IMR-90 (cell line): ENCODE results near the gene SMARCD1. TPM values are rescaled to one million over a fixed set of nuclear protein-coding genes. Genes with fewer than 3 reads are reported as not detected.

Source experiments
- ATAC-seq: fragments of 200-7000 bp; cut with Tn5 transposase; 2 replicates; pipeline ENCODE4 v1.9.1; 2020; ENCODE audit warnings: low read depth, mild to moderate bottlenecking, moderate library complexity
- BruUV-seq: library from RNA; stranded (reverse); fragments of 400-500 nt; replicated peaks from 2 replicates; lab custom pipeline; 2021; lab: Mats Ljungman, UMichigan
- CTCF ChIA-PET: fragments of 300-600 bp; formaldehyde crosslinking; extraction: SDS; loops from one replicate; lab custom pipeline; 2021; ENCODE audit warnings: antibody characterized with exemption; lab: Yijun Ruan, JAX
- POLR2A ChIA-PET: fragments of 300-600 bp; sonication (Branson Sonifier 250); formaldehyde crosslinking; loops from one replicate; lab custom pipeline; 2022; ENCODE audit warnings: antibody characterized with exemption; ENCODE audit not compliant: unreplicated experiment; lab: Charles Lee
- DNase-seq: peaks from one replicate; pipeline ENCODE4 v3.0.0; 2013
- H2AFZ ChIP-seq: replicated peaks from 2 replicates; pipeline ENCODE3; 2013; ENCODE audit warnings: low read length, mild to moderate bottlenecking; ENCODE audit not compliant: poor library complexity
- H2AK5ac ChIP-seq: 2 replicates; pipeline ENCODE4 v1.6.1; 2013; ENCODE audit warnings: low read depth, low read length, inconsistent platforms
- H2AK9ac ChIP-seq: replicated peaks from 2 replicates; pipeline ENCODE3; 2013; ENCODE audit warnings: mild to moderate bottlenecking, low read depth, low read length, moderate library complexity; ENCODE audit not compliant: poor library complexity
- H2BK120ac ChIP-seq: 2 replicates; pipeline ENCODE4 v1.6.1; 2013; ENCODE audit warnings: low read depth, low read length, inconsistent platforms
- H2BK15ac ChIP-seq: 3 replicates; pipeline ENCODE4 v1.6.1; 2013; ENCODE audit warnings: low read depth, low read length, inconsistent platforms
- H2BK20ac ChIP-seq: 2 replicates; pipeline ENCODE4 v1.6.1; 2013; ENCODE audit warnings: low read depth, mild to moderate bottlenecking, inconsistent platforms, low read length, moderate library complexity
- H2BK5ac ChIP-seq: 2 replicates; pipeline ENCODE4 v1.6.1; 2013; ENCODE audit warnings: mild to moderate bottlenecking, low read depth, low read length, inconsistent platforms; ENCODE audit not compliant: poor library complexity, severe bottlenecking
- H3K14ac ChIP-seq: replicated peaks from 2 replicates; pipeline ENCODE4 v1.6.1; 2013; ENCODE audit warnings: low read depth, low read length, inconsistent platforms
- H3K18ac ChIP-seq: 2 replicates; pipeline ENCODE4 v1.6.1; 2013; ENCODE audit warnings: low read depth, low read length, control low read depth
- H3K23ac ChIP-seq: 2 replicates; pipeline ENCODE4 v1.6.1; 2013; ENCODE audit warnings: low read depth, low read length, inconsistent platforms
- H3K27ac ChIP-seq: 2 replicates; pipeline ENCODE4 v1.5.1; 2013; ENCODE audit warnings: mild to moderate bottlenecking, control low read depth, low read length; ENCODE audit not compliant: insufficient read depth
- H3K27me3 ChIP-seq: 2 replicates; pipeline ENCODE4 v1.6.1; 2013; ENCODE audit warnings: low read length; ENCODE audit not compliant: control insufficient read depth, insufficient read depth
- H3K36me3 ChIP-seq: 2 replicates; pipeline ENCODE4 v1.6.1; 2013; ENCODE audit warnings: low read length, mixed read lengths; ENCODE audit not compliant: control insufficient read depth, insufficient read depth
- H3K4ac ChIP-seq: 2 replicates; pipeline ENCODE4 v1.6.1; 2013; ENCODE audit warnings: low read depth, low read length, inconsistent platforms
- H3K4me1 ChIP-seq: 2 replicates; pipeline ENCODE4 v1.6.1; 2013; ENCODE audit warnings: low read length, mixed read lengths; ENCODE audit not compliant: control insufficient read depth, insufficient read depth
- H3K4me2 ChIP-seq: 2 replicates; pipeline ENCODE4 v1.6.1; 2013; ENCODE audit warnings: low read depth, mild to moderate bottlenecking, control low read depth, low read length, moderate library complexity
- H3K4me3 ChIP-seq: 2 replicates; pipeline ENCODE4 v1.5.1; 2013; ENCODE audit warnings: low read depth, mild to moderate bottlenecking, control low read depth, low read length, moderate library complexity; ENCODE audit not compliant: insufficient read depth
- H3K56ac ChIP-seq: 2 replicates; pipeline ENCODE4 v1.6.1; 2013; ENCODE audit warnings: low read length, inconsistent platforms; ENCODE audit not compliant: insufficient read depth; ENCODE audit errors: extremely low read depth
- H3K79me1 ChIP-seq, 2 experiments: 2 replicates each; pipeline ENCODE4 v1.6.1; 2013; ENCODE audit warnings: low read length in 2 of 2, inconsistent platforms in 1 of 2, low read depth in 1 of 2
- H3K9ac ChIP-seq: 2 replicates; pipeline ENCODE4 v1.6.1; 2013; ENCODE audit warnings: low read depth, low read length, control low read depth
- H3K9me1 ChIP-seq: 2 replicates; pipeline ENCODE4 v1.6.1; 2013; ENCODE audit warnings: low read length, inconsistent platforms; ENCODE audit not compliant: insufficient read depth
- H3K9me3 ChIP-seq: 2 replicates; pipeline ENCODE4 v1.6.1; 2013; ENCODE audit warnings: low read length; ENCODE audit not compliant: control insufficient read depth, insufficient read depth
- H4K20me1 ChIP-seq: 2 replicates; pipeline ENCODE4 v1.6.1; 2013; ENCODE audit warnings: low read length, inconsistent platforms; ENCODE audit not compliant: insufficient read depth
- H4K5ac ChIP-seq: 2 replicates; pipeline ENCODE4 v1.6.1; 2013; ENCODE audit warnings: mild to moderate bottlenecking, low read depth, low read length, control low read depth
- H4K8ac ChIP-seq, 2 experiments: 2 replicates each; pipeline ENCODE4 v1.6.1; 2013; ENCODE audit warnings: low read depth in 2 of 2, low read length in 2 of 2, control low read depth in 1 of 2, inconsistent platforms in 1 of 2
- H4K91ac ChIP-seq: 2 replicates; pipeline ENCODE4 v1.6.1; 2013; ENCODE audit warnings: low read depth, low read length, inconsistent platforms; ENCODE audit not compliant: insufficient read depth
- CHD1 ChIP-seq: IDR thresholded peaks from 2 replicates; pipeline ENCODE4 v1.6.1; 2012; ENCODE audit warnings: low read depth, low read length, improper control_type of control experiment
- MXI1 ChIP-seq: IDR thresholded peaks from 2 replicates; pipeline ENCODE4 v1.6.1; 2012; ENCODE audit warnings: low read depth, mild to moderate bottlenecking, low read length, moderate library complexity, borderline replicate concordance
- POLR2A ChIP-seq: IDR thresholded peaks from 2 replicates; pipeline ENCODE4 v1.6.1; 2012; ENCODE audit warnings: mild to moderate bottlenecking, low read depth, low read length
- WGBS, 2 experiments: methylation state at CpG; one replicate each; pipeline versions ENCODE4 v1.1.5 to v1.1.7; 2013; ENCODE audit warnings: missing lambda C conversion rate in 2 of 2; ENCODE audit not compliant: insufficient read length in 1 of 2; ENCODE audit errors: extremely low coverage in 2 of 2; 5-methylcytosine and 5-hydroxymethylcytosine counted together
- dilution Hi-C: fragments of 300-500 bp; cut with HindIII; formaldehyde crosslinking; loops from one replicate; pipeline ENCODE4 v1.14.3; 2018; ENCODE audit warnings: low sequenced_read_pairs; ENCODE audit not compliant: unreplicated experiment
- in situ Hi-C: fragments of 300-500 bp; cut with MboI; formaldehyde crosslinking; loops from 3 replicates; pipeline ENCODE4 v1.14.3; 2019; ENCODE audit warnings: low sequenced_read_pairs, inconsistent platforms, mixed read lengths
- intact Hi-C: fragments of 100-400 bp; cut with micrococcal nuclease; formaldehyde crosslinking; loops from 2 replicates; pipeline ENCODE4 v1.10.0; 2022
- polyA plus RNA-seq, 3 experiments: library from polyadenylated mRNA; depleted of rRNA; stranded (reverse); fragments of >200 nt; gene quantifications; 2 replicates each; pipeline ENCODE4 v1.2.3, GENCODE V29; 2012; ENCODE audit warnings: low replicate concordance in 1 of 3
- total RNA-seq: library from RNA; depleted of rRNA; stranded (reverse); fragments of >200 nt; gene quantifications from 2 replicates; pipeline ENCODE4 v1.2.3, GENCODE V29; 2012
- TF ChIP-seq, protein P1 (sequence below): fragments of 150-350 bp; IDR thresholded peaks from 2 replicates; pipeline ENCODE4 v1.6.1; 2016; ENCODE audit warnings: low read depth, mild to moderate bottlenecking, low read length, moderate library complexity, borderline replicate concordance
- TF ChIP-seq, protein P2 (sequence below): conservative IDR thresholded peaks from 2 replicates; pipeline ENCODE4 v1.5.1; 2012; ENCODE audit warnings: mild to moderate bottlenecking, low read depth, low read length, improper control_type of control experiment

Gene SMARCD1
- total and polyA plus RNA-seq, 2 of the 4 experiments (the other 2 are of a cell fraction), result 28.1 to 47.9 TPM

DNA sequence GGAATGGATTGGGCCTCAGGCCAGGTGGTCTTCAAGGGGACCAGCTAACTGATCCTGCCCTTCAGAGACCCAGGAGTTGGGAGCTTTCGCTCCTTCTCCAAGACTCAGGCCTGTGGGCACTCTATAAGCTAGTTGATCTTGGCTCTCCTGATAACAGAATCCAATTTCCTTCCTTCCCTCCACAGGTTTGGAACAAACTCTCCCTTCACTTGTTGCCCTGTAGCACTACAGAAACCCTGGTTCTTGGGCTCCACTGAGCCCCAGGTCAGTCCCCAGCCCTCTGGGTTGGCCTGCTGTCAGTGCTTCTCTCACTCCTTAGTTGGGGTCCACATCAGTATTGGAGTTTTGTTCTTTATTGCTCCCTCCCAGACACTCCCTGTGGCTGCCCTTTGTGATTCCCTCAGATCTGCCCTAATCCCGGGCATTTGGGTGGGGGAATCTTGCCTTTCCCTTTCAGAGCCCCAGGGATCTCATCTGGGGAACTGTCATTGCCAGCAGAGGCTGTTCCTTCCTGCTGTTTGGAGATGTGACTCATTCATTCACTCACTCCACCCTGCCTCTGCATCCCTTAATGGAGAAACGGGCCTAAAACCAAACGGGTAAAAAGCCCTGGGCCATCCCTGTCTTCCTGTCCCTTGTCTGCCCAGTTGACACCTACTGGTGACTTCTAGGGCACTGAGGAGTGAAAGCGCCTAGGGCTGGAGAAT, 14.3 kb downstream of the SMARCD1 start:
- 100% methylated on average over 1 of the region's 5 CpGs; no CpG with 5 or more reads in 1 of the 2 experiments for WGBS, 2 experiments
- intact Hi-C loops (no loop called here), in situ Hi-C loops (no loop called here), dilution Hi-C loops (no loop called here)
- Histone ChIP-seq H3K79me1 (peaks cover 4 to 30% of the 10 kb centered on the region in 2 experiments; a peak in 3 of 4 replicates), H2AK5ac (no peak overlapping the region; the same call in 1 of the 2 replicates), H2BK15ac (no peak overlapping the region), H3K18ac (no peak overlapping the region), H4K5ac (no peak overlapping the region), H3K4ac (no peak overlapping the region), H2AFZ (peak overlapping the region; percentile 46), H3K14ac (no peak overlapping the region), H4K8ac (no peak overlapping the region), H3K56ac (no peak overlapping the region), H3K9me1 (no peaks in the 10 kb centered on the region), H2BK5ac (no peak overlapping the region), H4K20me1 (peaks cover 5% of the 10 kb centered on the region; the same call in 1 of the 2 replicates), H3K23ac (no peak overlapping the region; the same call in 1 of the 2 replicates), H3K27ac (no peak overlapping the region), H3K4me2 (no peak overlapping the region), H2AK9ac (peak overlapping the region; percentile 87), H3K27me3 (no peaks in the 10 kb centered on the region; the same call in 1 of the 2 replicates), H4K91ac (no peak overlapping the region), H3K9me3 (no peaks in the 10 kb centered on the region), H3K9ac (no peak overlapping the region), H3K4me3 (no peak overlapping the region), H2BK20ac (no peak overlapping the region), H2BK120ac (no peak overlapping the region), H3K36me3 (peaks cover 54% of the 10 kb centered on the region), H3K4me1 (no peaks in the 10 kb centered on the region)
- POLR2A ChIA-PET, result no interaction called here
- no TSS peak for BruUV-seq
- peak; percentile 42 for DNase-seq
- TF ChIP-seq, protein P1, sequence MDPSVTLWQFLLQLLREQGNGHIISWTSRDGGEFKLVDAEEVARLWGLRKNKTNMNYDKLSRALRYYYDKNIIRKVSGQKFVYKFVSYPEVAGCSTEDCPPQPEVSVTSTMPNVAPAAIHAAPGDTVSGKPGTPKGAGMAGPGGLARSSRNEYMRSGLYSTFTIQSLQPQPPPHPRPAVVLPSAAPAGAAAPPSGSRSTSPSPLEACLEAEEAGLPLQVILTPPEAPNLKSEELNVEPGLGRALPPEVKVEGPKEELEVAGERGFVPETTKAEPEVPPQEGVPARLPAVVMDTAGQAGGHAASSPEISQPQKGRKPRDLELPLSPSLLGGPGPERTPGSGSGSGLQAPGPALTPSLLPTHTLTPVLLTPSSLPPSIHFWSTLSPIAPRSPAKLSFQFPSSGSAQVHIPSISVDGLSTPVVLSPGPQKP, result no peak
- TF ChIP-seq POLR2A, result no peak
- TF ChIP-seq, protein P2, sequence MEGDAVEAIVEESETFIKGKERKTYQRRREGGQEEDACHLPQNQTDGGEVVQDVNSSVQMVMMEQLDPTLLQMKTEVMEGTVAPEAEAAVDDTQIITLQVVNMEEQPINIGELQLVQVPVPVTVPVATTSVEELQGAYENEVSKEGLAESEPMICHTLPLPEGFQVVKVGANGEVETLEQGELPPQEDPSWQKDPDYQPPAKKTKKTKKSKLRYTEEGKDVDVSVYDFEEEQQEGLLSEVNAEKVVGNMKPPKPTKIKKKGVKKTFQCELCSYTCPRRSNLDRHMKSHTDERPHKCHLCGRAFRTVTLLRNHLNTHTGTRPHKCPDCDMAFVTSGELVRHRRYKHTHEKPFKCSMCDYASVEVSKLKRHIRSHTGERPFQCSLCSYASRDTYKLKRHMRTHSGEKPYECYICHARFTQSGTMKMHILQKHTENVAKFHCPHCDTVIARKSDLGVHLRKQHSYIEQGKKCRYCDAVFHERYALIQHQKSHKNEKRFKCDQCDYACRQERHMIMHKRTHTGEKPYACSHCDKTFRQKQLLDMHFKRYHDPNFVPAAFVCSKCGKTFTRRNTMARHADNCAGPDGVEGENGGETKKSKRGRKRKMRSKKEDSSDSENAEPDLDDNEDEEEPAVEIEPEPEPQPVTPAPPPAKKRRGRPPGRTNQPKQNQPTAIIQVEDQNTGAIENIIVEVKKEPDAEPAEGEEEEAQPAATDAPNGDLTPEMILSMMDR, result no peak
- TF ChIP-seq MXI1, result no peak
- TF ChIP-seq CHD1, result no peak
- ATAC-seq, result peak; percentile 61
- CTCF ChIA-PET, result interaction anchor here (1.0 kb wide), 1 partner anchor 14 kb away, joined by 3 read pairs; the partner anchor contains the start of gene SMARCD1
